T47D (cell line): ENCODE data around the gene ZEB2.
A peak's percentile ranks its signal among the peaks of the same experiment; 100 is the strongest.

Experiments used
- DNase-seq, 2 experiments: peaks; one replicate each; pipeline versions ENCODE4 v3.0.0 to v3.0.0-alpha.2; 2011 to 2012; ENCODE audit warnings: low read depth in 1 of 2, low spot score in 1 of 2
- JUND ChIP-seq: IDR thresholded peaks from 2 replicates; pipeline ENCODE4 v1.6.1; 2012; ENCODE audit warnings: low read depth
- in situ Hi-C: cut with HindIII; loops from 2 replicates; pipeline ENCODE4 v1.10.0; 2016; ENCODE audit warnings: low sequenced_read_pairs, low pct_unique_long_range_greater_than_20kb

The ZEB2 gene

DNA sequence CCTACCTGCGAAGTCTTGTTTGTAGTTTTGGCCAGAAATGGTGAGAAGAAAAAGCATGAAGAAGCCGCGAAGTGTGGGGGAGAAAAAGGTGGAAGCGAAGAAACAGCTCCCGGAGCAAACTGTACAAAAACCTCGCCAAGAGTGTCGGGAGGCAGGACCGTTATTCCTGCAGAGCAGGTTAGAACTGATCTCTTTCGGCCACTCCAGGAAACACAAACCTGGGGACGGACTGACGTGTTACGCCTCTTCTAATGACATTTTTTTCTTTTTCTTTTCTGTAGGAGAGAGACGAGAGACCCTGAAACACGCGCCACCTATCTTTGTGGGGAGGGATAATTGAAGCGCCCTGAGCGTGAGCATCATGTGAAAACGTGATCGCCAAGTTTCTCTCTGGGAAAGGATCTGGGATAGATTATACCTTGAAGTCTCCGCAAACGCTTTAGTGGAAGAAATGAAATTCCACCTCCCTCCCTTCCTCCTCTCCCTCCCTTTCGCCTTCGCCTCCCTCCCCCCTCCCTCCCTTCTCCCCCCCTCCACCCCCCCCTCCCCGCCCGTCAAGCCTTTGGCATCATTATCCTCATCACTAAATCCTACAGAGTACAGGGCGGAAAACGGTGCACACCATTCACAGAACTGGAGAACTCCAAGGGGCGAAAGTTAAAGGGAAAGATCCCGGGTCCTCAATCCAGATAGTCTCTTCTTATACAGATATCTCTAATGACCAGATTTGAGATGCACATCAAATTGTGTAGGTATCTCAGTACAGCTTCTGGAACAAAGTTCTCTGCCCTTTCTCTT is at the start of gene ZEB2:
TSS of gene ZEB2 (minus strand) at position 186 of the 798 bp plus-strand sequence. CDS start 2,769 bp downstream, outside the sequence.
- in situ Hi-C loops: no loop called here
- DNase-seq: peak in 1 of 2 experiments; percentile 10
- no peak for TF ChIP-seq JUND

- in situ Hi-C loops: no loop called here
Observed at GRCh38 chr2:144567745-144568144, 47.8 kb upstream of the ZEB2 start.

DNA sequence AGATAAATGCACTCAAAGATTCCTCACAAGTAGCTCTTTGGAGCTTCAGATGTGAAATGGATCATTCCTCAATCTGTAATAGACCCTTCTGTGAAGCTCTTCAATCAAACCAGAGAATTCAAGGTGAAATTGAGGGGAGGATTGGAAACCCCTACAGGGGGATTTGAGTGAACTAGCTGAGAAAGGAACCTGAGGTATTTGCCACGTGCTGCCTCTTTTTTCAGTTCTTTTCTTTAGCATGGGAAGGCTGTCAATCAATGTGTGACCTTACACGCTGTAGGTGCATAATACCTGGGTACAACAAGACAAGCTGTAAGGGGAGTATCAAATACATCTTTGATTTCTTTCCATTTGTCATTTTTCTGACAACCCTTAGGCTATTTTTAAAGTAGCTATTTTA is 46.5 kb upstream of the ZEB2 start:
- no peak for TF ChIP-seq JUND
- DNase-seq: no peak
- in situ Hi-C loops: no loop called here

More at GRCh38 chr2:144567745-144568144, 47.8 kb upstream of the ZEB2 start:
- DNase-seq: no peak
- TF ChIP-seq JUND: no peak

DNA sequence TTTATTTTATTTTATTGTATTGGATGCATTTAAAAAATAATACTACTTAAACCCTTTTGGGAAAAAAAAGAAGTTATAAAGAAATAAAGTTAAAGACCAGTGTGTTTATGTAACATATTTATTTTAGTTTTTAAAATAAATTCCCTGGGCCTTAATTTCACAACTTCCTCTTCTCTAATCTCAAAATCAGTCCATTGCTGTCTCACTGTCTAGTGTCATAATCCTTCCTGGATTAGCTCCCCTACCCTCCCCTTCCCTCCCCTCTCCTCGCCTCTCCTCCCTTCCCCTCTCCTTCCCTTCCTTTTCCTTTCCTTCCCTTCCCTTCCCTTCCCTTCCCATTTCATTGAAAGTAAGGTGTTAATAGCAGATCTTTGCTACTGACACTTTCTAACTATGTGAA is 40.3 kb upstream of the ZEB2 start:
- in situ Hi-C loops: no loop called here
- no peak for DNase-seq

GRCh38 chr2:144559681-144560080 is 39.8 kb upstream of the ZEB2 start:
- no peak for DNase-seq
- in situ Hi-C loops: no loop called here
- no peak for TF ChIP-seq JUND

More for the DNA sequence above, 40.3 kb upstream of the ZEB2 start:
- TF ChIP-seq JUND: no peak

GRCh38 chr2:144559242-144559641 is 39.3 kb upstream of the ZEB2 start:
- no peak for TF ChIP-seq JUND
- in situ Hi-C loops: no loop called here
- DNase-seq: no peak

DNA sequence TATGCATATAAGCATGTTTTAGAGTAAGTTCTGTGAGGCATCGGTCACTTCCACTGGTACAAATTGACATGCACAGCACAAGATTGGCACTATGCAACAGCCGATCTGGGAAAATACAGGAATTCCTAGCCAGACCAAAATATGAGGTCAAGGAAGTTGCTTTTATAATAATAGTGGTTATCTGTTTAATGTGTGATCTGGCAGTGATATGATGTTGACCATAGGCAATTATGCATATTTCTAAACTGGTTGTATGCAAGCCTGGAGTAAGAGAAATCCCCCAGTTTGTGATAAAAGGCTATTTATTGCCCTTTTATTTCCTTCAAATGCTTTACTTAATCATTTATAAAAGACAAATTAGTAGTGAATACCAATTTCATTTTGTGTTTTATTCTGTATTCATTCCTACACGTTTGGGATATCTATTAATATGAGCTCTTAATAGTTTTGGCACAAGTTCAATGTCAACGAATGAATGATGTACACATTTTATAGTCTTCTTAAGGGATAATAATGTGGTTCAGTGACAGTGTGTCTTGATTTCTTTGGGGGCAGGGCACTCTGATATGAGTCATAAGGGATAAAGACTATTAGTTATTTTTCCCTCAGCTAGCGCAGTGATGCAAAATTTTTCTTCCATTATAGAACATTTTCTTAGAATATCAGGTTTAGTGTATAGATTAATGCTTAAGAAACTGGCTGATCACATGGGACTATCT is 34.7 kb upstream of the ZEB2 start:
- no peak for DNase-seq
- in situ Hi-C loops: no loop called here
- no peak for TF ChIP-seq JUND

GRCh38 chr2:144553379-144553778 is 33.5 kb upstream of the ZEB2 start:
- TF ChIP-seq JUND: no peak
- no peak for DNase-seq
- in situ Hi-C loops: no loop called here

- in situ Hi-C loops: no loop called here
- no peak for DNase-seq
- TF ChIP-seq JUND: no peak
Observed at GRCh38 chr2:144552821-144553220, 32.9 kb upstream of the ZEB2 start.

- TF ChIP-seq JUND: no peak
- DNase-seq: no peak
- in situ Hi-C loops: no loop called here
Observed at GRCh38 chr2:144550911-144551310, 31.0 kb upstream of the ZEB2 start.

GRCh38 chr2:144550084-144550483 is 30.2 kb upstream of the ZEB2 start:
- in situ Hi-C loops: no loop called here
- no peak for DNase-seq
- TF ChIP-seq JUND: no peak

- in situ Hi-C loops: no loop called here
- no peak for DNase-seq
- TF ChIP-seq JUND: no peak
Observed at GRCh38 chr2:144548532-144549191, 28.7 kb upstream of the ZEB2 start.

DNA sequence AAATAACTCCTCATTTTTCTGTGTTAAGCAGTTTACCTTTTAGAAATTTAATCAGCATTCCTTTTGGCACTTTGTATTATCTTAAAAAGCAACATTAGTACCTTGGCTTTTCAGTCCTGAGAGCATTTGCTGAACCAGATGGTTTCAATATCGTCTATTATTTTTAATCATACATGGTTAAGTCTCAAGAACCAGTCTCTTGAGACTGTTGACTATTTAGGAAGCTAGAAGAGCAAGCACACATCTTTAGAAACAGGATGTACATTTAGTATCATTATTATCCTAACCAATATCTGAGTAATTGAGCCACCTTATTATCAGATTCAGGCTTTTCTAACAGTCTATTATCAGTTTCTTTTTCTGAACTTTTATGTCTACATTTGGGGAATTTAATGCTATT is 28.2 kb upstream of the ZEB2 start:
- no peak for TF ChIP-seq JUND
- DNase-seq: no peak
- in situ Hi-C loops: no loop called here
